HG02852 (cell line): ENCODE data around the gene PIR.

ENCODE experiments used
- ATAC-seq: cut with Tn5 transposase; IDR thresholded peaks from one replicate; pipeline ENCODE4 v1.9.1; 2021; ENCODE audit warnings: mild to moderate bottlenecking, moderate library complexity; ENCODE audit not compliant: unreplicated experiment

The PIR gene

GRCh38 chrX:15350329-15350996 lies 142.7 kb downstream of the PIR start:
- ATAC-seq, result no peak

- ATAC-seq, result no peak
These were observed 144.1 kb downstream of the PIR start for GRCh38 chrX:15349046-15349445.

GRCh38 chrX:15345976-15346375 lies 147.2 kb downstream of the PIR start:
- no peak for ATAC-seq

GRCh38 chrX:15344106-15344505 lies 149.0 kb downstream of the PIR start:
- no peak for ATAC-seq

GRCh38 chrX:15343075-15343476 lies 150.1 kb downstream of the PIR start:
- no peak for ATAC-seq

GRCh38 chrX:15340867-15341266 lies 152.3 kb downstream of the PIR start:
- no peak for ATAC-seq

GRCh38 chrX:15336023-15336413 lies 157.1 kb downstream of the PIR start:
- ATAC-seq, result no peak

GRCh38 chrX:15335135-15336022 lies 157.8 kb downstream of the PIR start, which contains the start of gene PIGA:
Gene PIGA, minus strand, starts transcription at chrX:15335523. Its CDS starts 3,593 bp downstream, at chrX:15331930.
- peak; percentile 98 for ATAC-seq
